HFFc6 (cell line): ENCODE results near the gene CARMIL1. TPM values are rescaled to one million over a fixed set of nuclear protein-coding genes. Genes with fewer than 3 reads are reported as not detected.

Experiments used
- DNase-seq: peaks from one replicate; pipeline ENCODE4 v3.0.0-alpha.2; 2018
- H3K27ac Mint-ChIP-seq: 2 replicates; pipeline ENCODE4 v1.8.0; 2020; ENCODE audit warnings: mild to moderate bottlenecking, mixed read lengths
- H3K27me3 Mint-ChIP-seq: 2 replicates; pipeline ENCODE4 v1.8.0; 2021; ENCODE audit warnings: mild to moderate bottlenecking, moderate library complexity, mixed read lengths; ENCODE audit not compliant: insufficient read depth
- H3K36me3 Mint-ChIP-seq: 2 replicates; pipeline ENCODE4 v1.8.0; 2021; ENCODE audit warnings: low read depth, mixed read lengths
- H3K4me1 Mint-ChIP-seq: 2 replicates; pipeline ENCODE4 v1.8.0; 2020; ENCODE audit warnings: low read depth, mixed read lengths
- H3K4me3 Mint-ChIP-seq: 2 replicates; pipeline ENCODE4 v1.8.0; 2020; ENCODE audit warnings: mild to moderate bottlenecking, moderate library complexity, mixed read lengths
- H3K9me3 Mint-ChIP-seq: 2 replicates; pipeline ENCODE4 v1.8.0; 2020; ENCODE audit warnings: mild to moderate bottlenecking, mixed read lengths
- CTCF ChIP-seq: fragments of 200-600 bp; sonication (generic); IDR thresholded peaks from 2 replicates; pipeline ENCODE4 v1.5.0; 2021; ENCODE audit warnings: antibody characterized with exemption, mild to moderate bottlenecking
- total RNA-seq, 6 experiments: library from RNA; stranded (reverse); fragmentation: NEBNext Ultra II Directional; extraction: Animal tissue kit (Norgen Biotek cat#: 25700); gene quantifications; 2 replicates in 1 of 6; 3 replicates in 5 of 6; pipeline ENCODE4 v1.2.3, GENCODE V29; 2021

The CARMIL1 gene
- total RNA-seq, 6 experiments from 2014 or later = 12.2 to 15.6 (median 13.7) TPM

GRCh38 chr6:25525078-25525477, 245.9 kb downstream of the CARMIL1 start:
- Mint-ChIP-seq H3K4me3 (no peak overlapping the region), H3K27ac (no peak overlapping the region), H3K9me3 (no peaks in the 10 kb centered on the region), H3K27me3 (peaks cover 2% of the 10 kb centered on the region), H3K36me3 (peaks cover 11% of the 10 kb centered on the region), H3K4me1 (peaks cover under 1% of the 10 kb centered on the region; the same call in 1 of the 2 replicates)
- TF ChIP-seq CTCF = no peak
- no peak for DNase-seq

GRCh38 chr6:25534942-25535631, 255.9 kb downstream of the CARMIL1 start:
- no peak for DNase-seq
- no peak for TF ChIP-seq CTCF
- no peaks in the 10 kb centered on the region for H3K4me1 Mint-ChIP-seq
- H3K36me3 Mint-ChIP-seq = no peaks in the 10 kb centered on the region
- no peak overlapping the region for H3K27ac Mint-ChIP-seq
- no peak overlapping the region for H3K4me3 Mint-ChIP-seq
- H3K27me3 Mint-ChIP-seq = no peaks in the 10 kb centered on the region
- H3K9me3 Mint-ChIP-seq = no peaks in the 10 kb centered on the region

- H3K27me3 Mint-ChIP-seq = no peaks in the 10 kb centered on the region
- H3K9me3 Mint-ChIP-seq = no peaks in the 10 kb centered on the region
- H3K4me1 Mint-ChIP-seq = no peaks in the 10 kb centered on the region
- no peaks in the 10 kb centered on the region for H3K36me3 Mint-ChIP-seq
- TF ChIP-seq CTCF = no peak
- H3K27ac Mint-ChIP-seq = no peak overlapping the region
- no peak for DNase-seq
- no peak overlapping the region for H3K4me3 Mint-ChIP-seq
Measured at GRCh38 chr6:25535632-25536225, 256.6 kb downstream of the CARMIL1 start.

- Mint-ChIP-seq H3K4me3 (no peak overlapping the region), H3K27ac (no peak overlapping the region), H3K9me3 (no peaks in the 10 kb centered on the region), H3K36me3 (no peaks in the 10 kb centered on the region), H3K27me3 (no peaks in the 10 kb centered on the region), H3K4me1 (no peaks in the 10 kb centered on the region)
- no peak for TF ChIP-seq CTCF
- DNase-seq = no peak
Measured at GRCh38 chr6:25536781-25537180, 257.6 kb downstream of the CARMIL1 start.

GRCh38 chr6:25537349-25538018, 258.3 kb downstream of the CARMIL1 start:
- H3K4me1 Mint-ChIP-seq = no peaks in the 10 kb centered on the region
- H3K4me3 Mint-ChIP-seq = no peak overlapping the region
- H3K36me3 Mint-ChIP-seq = no peaks in the 10 kb centered on the region
- no peak for DNase-seq
- no peak for TF ChIP-seq CTCF
- no peaks in the 10 kb centered on the region for H3K27me3 Mint-ChIP-seq
- no peaks in the 10 kb centered on the region for H3K9me3 Mint-ChIP-seq
- no peak overlapping the region for H3K27ac Mint-ChIP-seq
